ENCODE data around the gene HAPLN1. TPM values are rescaled to one million over a fixed set of nuclear protein-coding genes. Genes with fewer than 3 reads are reported as not detected.

The HAPLN1 gene
- polyA plus RNA-seq, 4 donors: 0.07 to 3.9 (median 1.0) TPM

- H3K4me3 ChIP-seq (ENCODE audit: low read depth in 1 of 3, low read length in 3 of 3): no peak overlapping the region
- no peak for DNase-seq
- no peaks in the 10 kb centered on the region for H3K36me3 ChIP-seq (ENCODE audit: control insufficient read depth in 3 of 3, insufficient read depth in 2 of 3, low read depth in 1 of 3, low read length in 3 of 3)
- no peak for FAIRE-seq
- H3K9me3 ChIP-seq (ENCODE audit: control insufficient read depth in 2 of 2, insufficient read depth in 1 of 2, low read depth in 1 of 2, low read length in 1 of 2): no peaks in the 10 kb centered on the region
- 49 to 62% (median 50%) methylated on average over 2 of the region's 2 CpGs for WGBS, 3 donors
- no peak overlapping the region for H3K27ac ChIP-seq (ENCODE audit: low read depth in 1 of 3, low read length in 2 of 3)
- peaks cover 0 to 6% (median 0%) of the 10 kb centered on the region in 3 donors for H3K4me1 ChIP-seq (ENCODE audit: control insufficient read depth in 3 of 3, insufficient read depth in 2 of 3, low read depth in 1 of 3, low read length in 2 of 3)
- peaks cover under 1 to 5% (median under 1%) of the 10 kb centered on the region in 3 donors for H3K27me3 ChIP-seq (ENCODE audit: control insufficient read depth in 3 of 3, insufficient read depth in 3 of 3, low read length in 3 of 3)
These were observed 6.3 kb upstream of the HAPLN1 start for GRCh38 chr5:83726912-83727311.

GRCh38 chr5:83724935-83725334 is 4.3 kb upstream of the HAPLN1 start:
- Histone ChIP-seq H3K4me1 (ENCODE audit: control insufficient read depth in 3 of 3, insufficient read depth in 2 of 3, low read depth in 1 of 3, low read length in 2 of 3) (peaks cover 0 to 16% (median 0%) of the 10 kb centered on the region in 3 donors), H3K36me3 (ENCODE audit: control insufficient read depth in 3 of 3, insufficient read depth in 2 of 3, low read depth in 1 of 3, low read length in 3 of 3) (no peaks in the 10 kb centered on the region), H3K27ac (ENCODE audit: low read depth in 1 of 3, low read length in 2 of 3) (no peak overlapping the region), H3K27me3 (ENCODE audit: control insufficient read depth in 3 of 3, insufficient read depth in 3 of 3, low read length in 3 of 3) (peaks cover 6 to 15% (median 8%) of the 10 kb centered on the region in 3 donors), H3K9me3 (ENCODE audit: control insufficient read depth in 2 of 2, insufficient read depth in 1 of 2, low read depth in 1 of 2, low read length in 1 of 2) (no peaks in the 10 kb centered on the region), H3K4me3 (ENCODE audit: low read depth in 1 of 3, low read length in 3 of 3) (no peak overlapping the region)
- no peak for FAIRE-seq
- 48 to 57% (median 50%) methylated on average over 2 of the region's 2 CpGs for WGBS, 3 donors
- no peak for DNase-seq

DNA sequence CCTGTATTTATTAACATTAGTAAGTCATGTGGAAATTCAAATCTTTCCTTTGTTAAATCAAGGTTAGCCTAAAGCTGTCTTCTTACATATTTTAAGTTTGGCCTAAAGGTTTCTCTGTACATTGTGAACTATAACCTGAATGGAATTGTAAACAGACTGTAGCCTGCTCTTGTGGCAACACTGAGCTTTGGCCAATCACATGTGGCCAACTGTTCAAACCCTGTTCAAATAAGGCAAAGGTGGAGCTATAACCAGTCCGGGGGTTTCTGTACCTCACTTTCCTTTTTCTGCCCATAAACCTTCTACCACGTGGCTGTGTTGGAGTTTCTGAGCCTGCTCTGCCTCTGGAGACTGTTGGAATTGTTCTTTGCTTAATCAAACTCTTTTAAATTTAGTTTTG is 3.3 kb upstream of the HAPLN1 start:
- no peak overlapping the region for H3K27ac ChIP-seq (ENCODE audit: low read depth in 1 of 3, low read length in 2 of 3)
- H3K4me3 ChIP-seq (ENCODE audit: low read depth in 1 of 3, low read length in 3 of 3): no peak overlapping the region
- H3K27me3 ChIP-seq (ENCODE audit: control insufficient read depth in 3 of 3, insufficient read depth in 3 of 3, low read length in 3 of 3): peaks cover 6 to 15% (median 8%) of the 10 kb centered on the region in 3 donors
- no peaks in the 10 kb centered on the region for H3K36me3 ChIP-seq (ENCODE audit: control insufficient read depth in 3 of 3, insufficient read depth in 2 of 3, low read depth in 1 of 3, low read length in 3 of 3)
- 21 to 52% (median 30%) methylated on average over 2 of the region's 2 CpGs for WGBS, 3 donors
- FAIRE-seq (no peak), DNase-seq (peak; percentile 13 to 74)
- no peaks in the 10 kb centered on the region for H3K9me3 ChIP-seq (ENCODE audit: control insufficient read depth in 2 of 2, insufficient read depth in 1 of 2, low read depth in 1 of 2, low read length in 1 of 2)
- peaks cover 0 to 13% (median 0%) of the 10 kb centered on the region in 3 donors for H3K4me1 ChIP-seq (ENCODE audit: control insufficient read depth in 3 of 3, insufficient read depth in 2 of 3, low read depth in 1 of 3, low read length in 2 of 3)

DNA sequence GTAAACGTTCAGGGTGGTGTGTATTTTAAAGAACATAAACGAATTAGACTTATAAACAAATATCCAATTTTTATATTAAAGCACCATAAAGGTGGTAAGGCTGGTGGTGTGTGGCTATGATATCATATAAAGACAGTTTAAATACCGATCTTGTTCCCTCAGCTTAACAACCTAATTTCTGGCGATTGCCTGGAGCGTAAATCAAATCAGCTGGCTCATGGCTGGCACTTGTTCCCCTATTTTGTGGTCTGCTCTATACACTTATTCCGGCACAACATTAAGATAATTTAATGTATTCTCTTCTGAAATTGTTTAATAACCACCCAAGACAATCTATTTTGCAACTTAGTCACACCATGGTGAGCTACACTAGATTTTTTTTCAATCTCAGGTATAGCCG is 2.4 kb upstream of the HAPLN1 start:
- H3K27me3 ChIP-seq (ENCODE audit: control insufficient read depth in 3 of 3, insufficient read depth in 3 of 3, low read length in 3 of 3): peaks cover 6 to 15% (median 8%) of the 10 kb centered on the region in 3 donors
- 61 to 77% (median 65%) methylated on average over 7 of the region's 7 CpGs for WGBS, 3 donors
- H3K4me3 ChIP-seq (ENCODE audit: low read depth in 1 of 3, low read length in 3 of 3): no peak overlapping the region
- H3K9me3 ChIP-seq (ENCODE audit: control insufficient read depth in 2 of 2, insufficient read depth in 1 of 2, low read depth in 1 of 2, low read length in 1 of 2): no peaks in the 10 kb centered on the region
- no peak for DNase-seq
- no peak for FAIRE-seq
- H3K4me1 ChIP-seq (ENCODE audit: control insufficient read depth in 3 of 3, insufficient read depth in 2 of 3, low read depth in 1 of 3, low read length in 2 of 3): peaks cover 0 to 13% (median 0%) of the 10 kb centered on the region in 3 donors
- H3K27ac ChIP-seq (ENCODE audit: low read depth in 1 of 3, low read length in 2 of 3): no peak overlapping the region
- H3K36me3 ChIP-seq (ENCODE audit: control insufficient read depth in 3 of 3, insufficient read depth in 2 of 3, low read depth in 1 of 3, low read length in 3 of 3): no peaks in the 10 kb centered on the region

DNA sequence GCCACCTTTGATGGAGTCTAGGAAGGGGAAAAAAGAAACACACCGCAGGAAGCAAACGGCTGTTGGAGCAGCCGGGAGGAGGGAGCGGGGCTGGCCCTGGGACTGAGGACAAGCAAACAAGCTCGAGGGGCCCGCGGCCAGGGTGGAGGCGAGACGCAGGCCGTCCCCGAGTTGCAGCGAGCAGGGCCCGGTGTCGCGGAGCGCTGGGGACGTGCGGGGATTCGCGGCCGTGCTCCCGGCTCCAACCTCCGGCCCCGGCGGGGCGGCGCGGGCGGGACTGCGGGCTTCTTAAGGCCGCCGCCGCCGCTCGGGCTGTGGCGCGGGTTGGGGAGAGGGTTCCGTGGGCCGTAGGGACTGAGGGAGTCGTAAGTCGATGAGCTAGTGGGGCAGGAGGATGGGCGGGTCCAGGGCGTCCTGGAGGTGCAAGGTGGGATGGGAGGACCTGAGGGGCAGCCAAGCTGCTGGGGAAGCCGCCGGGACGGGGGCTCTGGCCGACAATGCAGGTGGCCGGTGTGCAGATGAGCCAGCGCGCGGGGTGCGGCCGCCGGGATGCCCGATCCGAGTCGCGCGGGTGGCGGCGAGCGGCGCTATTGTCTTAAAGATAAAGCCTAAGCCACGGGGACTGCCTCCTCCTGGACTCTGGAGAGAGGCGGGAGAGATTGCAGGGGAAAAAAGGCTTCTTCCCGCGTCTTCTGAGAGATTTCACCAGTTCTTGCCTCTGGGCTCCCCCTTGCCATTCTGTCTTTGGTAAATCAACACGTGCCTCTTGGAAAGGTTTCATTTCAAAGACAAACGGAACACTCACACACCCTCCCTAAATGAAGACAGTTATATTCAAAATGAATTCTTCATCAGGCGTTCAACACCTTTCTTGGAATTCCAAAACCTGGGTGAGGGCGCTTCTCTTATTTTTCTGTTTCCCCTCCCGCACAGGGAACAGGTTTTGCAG is 1.6 kb upstream of the HAPLN1 start:
- peak overlapping the region; percentile 10 to 45 (median 39) for H3K4me3 ChIP-seq (ENCODE audit: low read depth in 1 of 3, low read length in 3 of 3)
- H3K36me3 ChIP-seq (ENCODE audit: control insufficient read depth in 3 of 3, insufficient read depth in 2 of 3, low read depth in 1 of 3, low read length in 3 of 3): no peaks in the 10 kb centered on the region
- peaks cover 6 to 15% (median 8%) of the 10 kb centered on the region in 3 donors for H3K27me3 ChIP-seq (ENCODE audit: control insufficient read depth in 3 of 3, insufficient read depth in 3 of 3, low read length in 3 of 3)
- DNase-seq: peak; percentile 50 to 84
- H3K4me1 ChIP-seq (ENCODE audit: control insufficient read depth in 3 of 3, insufficient read depth in 2 of 3, low read depth in 1 of 3, low read length in 2 of 3): peaks cover 0 to 13% (median 0%) of the 10 kb centered on the region in 3 donors
- H3K9me3 ChIP-seq (ENCODE audit: control insufficient read depth in 2 of 2, insufficient read depth in 1 of 2, low read depth in 1 of 2, low read length in 1 of 2): no peaks in the 10 kb centered on the region
- FAIRE-seq: no peak
- 3 to 5% (median 4%) methylated on average over 49 to 72 of the region's 72 CpGs for WGBS, 3 donors
- H3K27ac ChIP-seq (ENCODE audit: low read depth in 1 of 3, low read length in 2 of 3): peak overlapping the region in 2 of 3 donors; percentile 13 to 28

GRCh38 chr5:83718936-83719495 is 1.6 kb downstream of the HAPLN1 start:
- 65 to 73% (median 68%) methylated on average over 2 of the region's 2 CpGs for WGBS, 3 donors
- Histone ChIP-seq H3K4me1 (ENCODE audit: control insufficient read depth in 3 of 3, insufficient read depth in 2 of 3, low read depth in 1 of 3, low read length in 2 of 3) (peaks cover 0 to 13% (median 0%) of the 10 kb centered on the region in 3 donors), H3K36me3 (ENCODE audit: control insufficient read depth in 3 of 3, insufficient read depth in 2 of 3, low read depth in 1 of 3, low read length in 3 of 3) (no peaks in the 10 kb centered on the region), H3K4me3 (ENCODE audit: low read depth in 1 of 3, low read length in 3 of 3) (no peak overlapping the region), H3K27ac (ENCODE audit: low read depth in 1 of 3, low read length in 2 of 3) (no peak overlapping the region), H3K27me3 (ENCODE audit: control insufficient read depth in 3 of 3, insufficient read depth in 3 of 3, low read length in 3 of 3) (peaks cover 6 to 15% (median 8%) of the 10 kb centered on the region in 3 donors), H3K9me3 (ENCODE audit: control insufficient read depth in 2 of 2, insufficient read depth in 1 of 2, low read depth in 1 of 2, low read length in 1 of 2) (no peaks in the 10 kb centered on the region)
- FAIRE-seq (no peak), DNase-seq (no peak)

DNA sequence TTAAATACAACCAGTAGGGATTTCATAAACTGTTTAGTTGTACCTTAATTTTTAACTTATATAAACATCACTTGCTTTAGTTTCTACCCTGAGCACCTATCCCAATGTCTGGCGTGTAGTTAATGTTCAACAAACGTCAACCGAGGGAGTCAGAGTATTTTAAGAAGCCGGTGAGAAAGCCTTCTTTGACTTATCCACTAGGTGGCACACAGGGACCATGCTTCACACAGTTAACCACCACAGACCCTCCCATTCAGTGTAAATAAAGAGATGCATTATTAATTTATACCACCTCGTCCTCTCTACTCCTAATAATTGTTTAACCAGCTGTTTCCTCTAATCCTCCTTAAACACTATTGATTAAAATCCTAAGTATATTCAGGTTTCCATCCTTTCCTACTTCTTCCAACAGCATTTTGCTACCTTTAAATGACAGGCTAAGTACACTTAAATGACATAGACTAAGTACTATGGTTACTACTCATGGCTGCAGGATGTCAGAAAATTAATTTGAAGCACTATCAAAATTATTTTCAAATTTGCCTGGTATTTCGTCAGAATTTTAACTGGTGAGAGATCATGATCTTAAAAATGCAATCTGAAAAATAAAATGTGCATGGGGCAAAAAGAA is 2.3 kb downstream of the HAPLN1 start:
- no peaks in the 10 kb centered on the region for H3K36me3 ChIP-seq (ENCODE audit: control insufficient read depth in 3 of 3, insufficient read depth in 2 of 3, low read depth in 1 of 3, low read length in 3 of 3)
- peak; percentile 70 to 72 for DNase-seq
- peaks cover 6 to 15% (median 8%) of the 10 kb centered on the region in 3 donors for H3K27me3 ChIP-seq (ENCODE audit: control insufficient read depth in 3 of 3, insufficient read depth in 3 of 3, low read length in 3 of 3)
- no peak overlapping the region for H3K4me3 ChIP-seq (ENCODE audit: low read depth in 1 of 3, low read length in 3 of 3)
- H3K27ac ChIP-seq (ENCODE audit: low read depth in 1 of 3, low read length in 2 of 3): no peak overlapping the region
- no peaks in the 10 kb centered on the region for H3K9me3 ChIP-seq (ENCODE audit: control insufficient read depth in 2 of 2, insufficient read depth in 1 of 2, low read depth in 1 of 2, low read length in 1 of 2)
- H3K4me1 ChIP-seq (ENCODE audit: control insufficient read depth in 3 of 3, insufficient read depth in 2 of 3, low read depth in 1 of 3, low read length in 2 of 3): peaks cover 0 to 13% (median 0%) of the 10 kb centered on the region in 3 donors
- 3 to 8% (median 6%) methylated on average over 6 of the region's 6 CpGs for WGBS, 3 donors
- FAIRE-seq: no peak
